NK-92 treated with Interleukin-12 subunit alpha and Interleukin-12 subunit beta, amount 100 ng/mL, for 24 hours (cell line): ENCODE results near the gene MARCHF7.
A peak's percentile ranks its signal among the peaks of the same experiment; 100 is the strongest.
"Not testable (repeated sequence)": the region's sequence is repeated elsewhere in the genome, so short reads cannot be mapped to it uniquely, and the experiment has no call there.

ENCODE experiments used
- DNase-seq: peaks from one replicate; lab custom pipeline; 2025; lab: John Stamatoyannopoulos, UW

MARCHF7 gene, protein sequence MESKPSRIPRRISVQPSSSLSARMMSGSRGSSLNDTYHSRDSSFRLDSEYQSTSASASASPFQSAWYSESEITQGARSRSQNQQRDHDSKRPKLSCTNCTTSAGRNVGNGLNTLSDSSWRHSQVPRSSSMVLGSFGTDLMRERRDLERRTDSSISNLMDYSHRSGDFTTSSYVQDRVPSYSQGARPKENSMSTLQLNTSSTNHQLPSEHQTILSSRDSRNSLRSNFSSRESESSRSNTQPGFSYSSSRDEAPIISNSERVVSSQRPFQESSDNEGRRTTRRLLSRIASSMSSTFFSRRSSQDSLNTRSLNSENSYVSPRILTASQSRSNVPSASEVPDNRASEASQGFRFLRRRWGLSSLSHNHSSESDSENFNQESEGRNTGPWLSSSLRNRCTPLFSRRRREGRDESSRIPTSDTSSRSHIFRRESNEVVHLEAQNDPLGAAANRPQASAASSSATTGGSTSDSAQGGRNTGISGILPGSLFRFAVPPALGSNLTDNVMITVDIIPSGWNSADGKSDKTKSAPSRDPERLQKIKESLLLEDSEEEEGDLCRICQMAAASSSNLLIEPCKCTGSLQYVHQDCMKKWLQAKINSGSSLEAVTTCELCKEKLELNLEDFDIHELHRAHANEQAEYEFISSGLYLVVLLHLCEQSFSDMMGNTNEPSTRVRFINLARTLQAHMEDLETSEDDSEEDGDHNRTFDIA

DNA sequence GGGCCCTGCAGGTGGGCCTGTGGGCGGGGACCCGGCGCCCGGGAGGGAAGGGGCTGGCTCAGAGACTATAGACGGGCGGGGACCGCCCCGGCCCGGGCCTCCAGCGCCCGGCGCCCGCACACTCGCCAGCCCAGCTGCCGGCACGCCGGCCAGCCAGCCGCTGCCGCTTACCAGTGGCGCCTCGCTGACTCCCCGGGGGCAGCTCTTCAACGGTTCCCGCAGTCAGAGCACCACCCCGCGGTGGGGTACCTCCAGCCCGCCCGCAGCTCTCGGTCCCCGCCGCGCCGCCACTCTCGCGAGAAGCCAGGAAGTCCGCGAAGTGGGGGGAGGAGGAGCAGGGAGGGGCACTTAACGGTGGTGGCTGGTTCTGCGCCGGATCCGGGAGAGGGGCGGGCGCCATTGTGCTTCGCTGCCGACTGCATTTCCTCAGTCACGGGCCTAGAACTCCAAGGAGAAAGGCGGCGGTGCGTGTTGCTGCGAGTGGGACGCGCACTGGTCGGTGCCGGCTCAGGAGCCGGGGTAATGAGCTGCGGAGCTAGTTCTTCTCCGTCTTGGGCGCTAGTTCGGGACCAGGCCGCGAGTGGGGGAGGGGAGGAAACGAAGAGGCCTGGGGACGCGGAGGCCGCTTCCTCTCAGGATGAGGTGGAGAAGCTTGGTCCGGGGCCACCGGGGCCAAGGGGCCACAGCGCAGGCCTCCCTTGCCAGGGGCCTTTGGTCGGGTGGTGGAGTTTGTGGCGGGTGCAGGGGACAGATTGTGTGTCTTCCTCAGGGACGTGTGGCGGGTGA, at the start of gene MARCHF7:
MARCHF7 (plus strand) TSS at position 364 of the 786 bp plus-strand sequence. CDS start 16,517 bp downstream, outside the sequence.
- peak; percentile 95 for DNase-seq

DNA sequence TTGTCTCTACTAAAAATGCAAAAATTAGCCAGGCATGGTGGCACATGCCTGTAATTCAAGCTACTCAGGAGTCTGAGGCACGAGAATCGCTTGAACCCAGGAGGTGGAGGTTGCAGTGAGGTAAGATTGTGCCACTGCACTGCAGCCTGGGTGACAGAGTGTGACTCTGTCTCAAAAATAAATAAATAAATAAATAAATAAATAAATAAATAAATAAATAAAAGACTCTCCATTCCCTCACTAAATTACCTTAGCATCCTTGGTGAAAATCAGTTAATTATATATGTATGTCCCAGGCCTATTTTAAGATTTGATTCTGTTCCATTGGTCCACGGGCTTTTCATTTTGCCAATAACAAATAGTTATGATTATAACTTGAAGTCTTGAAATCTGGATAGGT, 44.9 kb upstream of the MARCHF7 start:
- DNase-seq = not testable (repeated sequence)

DNA sequence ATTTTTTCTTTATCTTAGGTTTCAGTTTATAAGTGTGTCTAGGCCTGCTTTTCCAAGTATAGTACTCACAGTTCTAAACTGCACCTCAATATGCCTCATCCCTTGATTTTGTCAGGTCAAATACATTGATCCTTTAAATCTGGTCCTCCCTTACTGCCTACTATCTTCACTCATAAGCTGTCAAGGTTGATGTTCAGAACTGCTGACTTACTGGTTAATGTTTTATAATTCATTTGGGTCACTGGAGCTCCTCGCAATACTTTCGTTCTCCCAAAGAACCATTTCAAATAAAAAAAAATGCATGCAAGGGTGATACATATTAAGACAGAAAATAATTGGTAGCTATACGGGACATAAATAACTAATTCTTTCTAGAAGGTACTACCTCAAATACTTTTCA, 41.3 kb upstream of the MARCHF7 start:
- DNase-seq = no peak

DNA sequence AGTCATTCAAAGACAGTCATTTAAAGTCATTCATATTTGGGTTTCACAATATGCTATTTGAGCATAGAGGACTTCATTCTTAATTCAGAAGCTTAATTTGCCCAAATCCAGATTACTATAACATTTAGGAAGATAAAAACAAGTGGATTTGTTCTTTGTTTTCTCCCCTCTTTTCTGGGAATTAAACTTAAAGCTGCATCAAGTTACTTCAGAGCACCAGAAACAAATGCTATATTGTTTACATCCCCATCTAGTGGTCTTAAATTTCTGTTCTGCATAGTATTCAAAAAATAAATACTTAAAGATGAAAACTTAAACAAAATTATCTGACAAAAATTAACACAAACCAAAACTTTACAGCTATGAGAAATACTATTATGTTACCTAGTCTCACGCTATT, 34.7 kb upstream of the MARCHF7 start:
- DNase-seq = no peak

DNA sequence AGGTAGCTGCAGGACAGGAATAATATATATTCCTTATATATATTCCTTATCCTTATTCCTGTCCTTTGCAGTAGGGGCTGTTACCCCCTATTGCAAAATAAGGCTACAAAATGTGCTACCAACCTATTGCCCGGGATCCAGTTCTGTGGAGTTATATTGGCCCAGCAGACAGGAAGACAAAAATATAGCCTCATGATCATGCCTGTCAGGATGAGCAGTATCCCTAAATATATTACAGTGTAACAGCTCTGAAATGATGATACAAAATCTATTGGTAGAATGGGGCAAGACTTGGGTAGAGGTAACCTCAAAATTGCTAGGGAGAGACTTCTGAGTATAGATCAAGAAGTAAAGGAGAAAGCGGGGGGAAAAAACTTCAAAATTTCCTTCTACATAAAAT, 31.6 kb upstream of the MARCHF7 start:
- DNase-seq = no peak

DNA sequence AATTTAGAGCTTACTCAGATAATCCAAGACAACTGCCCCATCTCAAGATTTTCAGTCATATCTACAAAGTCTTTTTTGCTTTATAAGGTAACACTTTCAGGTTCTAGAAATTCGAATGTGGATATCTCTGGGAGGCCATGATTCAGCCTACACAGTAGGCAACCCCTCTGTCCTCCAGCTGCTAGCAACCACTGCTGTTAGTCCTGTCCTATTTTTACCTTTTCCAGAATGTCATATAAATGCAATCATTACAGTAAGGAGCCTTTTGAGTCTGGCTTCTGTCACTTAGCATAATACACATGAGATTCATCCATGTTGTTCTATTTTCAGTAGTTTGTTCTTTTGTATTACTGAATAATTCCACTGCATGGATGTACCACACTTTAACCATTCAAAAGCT, 28.5 kb upstream of the MARCHF7 start:
- no peak for DNase-seq

DNA sequence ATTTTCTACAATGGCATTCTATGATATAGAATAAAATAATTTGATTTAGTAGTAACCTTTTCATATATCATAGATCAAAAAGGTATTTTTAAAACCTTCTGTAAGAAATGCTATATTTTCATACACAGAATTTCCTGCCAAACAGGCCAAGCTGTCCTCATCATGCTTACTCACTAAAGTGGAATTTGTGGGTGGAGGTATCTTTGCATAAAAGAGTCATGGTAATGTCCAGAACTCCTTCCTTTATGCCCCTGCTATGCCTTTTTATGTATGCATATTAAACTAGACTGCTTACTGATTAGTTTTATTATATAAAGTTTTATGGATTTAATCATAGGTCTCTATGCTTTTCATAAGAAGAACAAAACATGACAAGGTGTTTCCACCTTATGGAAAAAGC, 27.5 kb upstream of the MARCHF7 start:
- no peak for DNase-seq

DNA sequence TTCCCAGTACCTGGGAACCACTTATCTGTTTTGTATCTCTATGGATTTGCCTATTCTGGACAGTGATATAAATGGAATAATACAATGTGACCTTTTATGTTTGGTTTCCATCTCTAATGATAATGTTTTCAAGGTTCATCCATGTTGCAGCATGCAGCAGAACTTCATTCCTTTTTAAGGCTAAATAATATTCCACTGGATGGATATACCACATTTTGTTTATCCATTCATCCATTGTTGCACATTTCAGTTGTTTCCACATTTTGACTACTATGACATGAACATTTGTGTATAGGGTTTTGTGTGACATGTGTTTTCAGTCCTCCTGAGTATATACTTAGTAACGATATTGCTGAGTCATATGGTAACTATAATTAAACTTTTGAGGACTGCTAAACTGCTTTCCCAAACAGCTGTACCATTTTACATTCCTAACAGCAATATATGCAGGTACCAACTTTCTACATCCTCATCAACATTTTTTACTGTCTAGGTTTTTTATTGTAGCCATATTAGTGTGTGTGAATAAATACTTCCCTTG, 17.7 kb upstream of the MARCHF7 start:
- DNase-seq = no peak

DNA sequence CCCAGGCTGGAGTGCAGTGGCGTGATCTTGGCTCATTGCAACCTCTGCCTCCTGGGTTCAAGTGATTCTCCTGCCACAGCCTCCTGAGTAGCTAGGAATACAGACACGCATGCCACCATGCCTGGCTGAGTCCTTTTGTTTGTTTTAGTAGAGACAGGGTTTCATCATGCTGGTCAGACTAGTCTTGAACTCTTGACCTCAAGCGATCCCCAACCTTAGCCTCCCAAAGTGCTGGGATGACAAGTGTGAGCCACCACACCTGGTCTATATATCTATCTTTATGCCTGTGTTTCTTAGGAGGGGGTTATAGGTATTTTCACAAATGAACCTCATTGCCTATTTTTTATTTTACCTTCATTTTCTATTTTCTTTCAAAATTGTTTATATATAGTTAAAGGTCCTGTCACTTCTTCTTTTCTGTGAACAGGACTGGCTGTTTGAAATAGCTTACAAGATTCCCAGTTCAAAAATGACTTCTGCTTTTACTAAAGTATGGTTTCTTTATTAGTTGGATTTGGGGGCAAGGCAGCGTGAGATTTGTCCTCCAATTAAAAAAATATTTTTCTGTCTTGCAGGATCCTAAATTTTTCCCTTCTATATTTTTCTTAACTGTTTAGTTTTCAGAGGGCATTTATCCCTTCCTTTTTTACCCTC, 16.4 kb upstream of the MARCHF7 start:
- no peak for DNase-seq

DNA sequence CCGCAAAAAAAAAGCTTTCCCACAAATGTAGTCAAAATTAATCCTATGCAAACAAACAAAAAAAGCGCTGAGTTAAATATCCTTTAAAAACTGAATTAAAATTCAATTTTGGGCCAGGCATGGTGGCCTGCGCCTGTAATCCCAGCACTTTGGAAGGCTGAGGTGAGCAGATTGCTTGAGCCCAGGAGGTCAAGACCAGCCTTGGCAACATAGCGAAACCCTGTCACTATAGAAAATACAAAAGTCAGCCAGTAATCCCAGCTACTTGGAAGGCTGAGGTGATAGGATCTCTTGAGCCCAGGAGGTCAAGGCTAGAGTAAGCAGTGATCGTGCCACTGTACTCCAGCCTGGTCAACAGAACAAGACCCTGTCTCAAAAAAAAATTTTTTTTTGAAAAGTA, 8.8 kb upstream of the MARCHF7 start:
- no peak for DNase-seq

DNA sequence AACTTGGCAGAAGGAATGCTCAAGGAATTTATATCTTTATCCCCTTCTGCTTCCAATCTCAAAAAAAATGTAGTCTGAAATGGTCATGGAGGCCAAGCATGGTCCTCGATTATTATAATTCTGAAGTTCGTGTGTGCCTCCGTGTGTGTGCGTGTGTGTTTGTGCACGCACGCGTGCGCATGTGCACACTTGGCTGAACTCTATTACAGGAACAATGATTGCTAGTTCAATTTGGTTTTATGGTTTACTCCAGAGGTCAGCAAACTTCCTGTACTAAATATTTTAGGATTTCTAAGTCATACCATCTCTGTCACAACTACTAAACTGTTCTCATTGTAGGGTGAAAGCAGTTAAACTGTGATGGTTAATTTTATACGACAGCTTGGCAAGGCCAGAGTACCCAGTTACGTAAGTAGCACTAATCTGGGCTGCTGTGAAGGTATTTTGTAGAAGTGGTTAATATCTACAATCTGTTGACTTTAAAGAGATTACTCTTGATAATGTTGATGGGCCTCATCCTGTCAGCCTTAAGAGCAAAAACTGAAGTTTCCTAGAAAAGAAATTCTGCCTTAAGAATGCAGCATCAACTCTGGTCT, 5.8 kb upstream of the MARCHF7 start:
- DNase-seq = no peak

DNA sequence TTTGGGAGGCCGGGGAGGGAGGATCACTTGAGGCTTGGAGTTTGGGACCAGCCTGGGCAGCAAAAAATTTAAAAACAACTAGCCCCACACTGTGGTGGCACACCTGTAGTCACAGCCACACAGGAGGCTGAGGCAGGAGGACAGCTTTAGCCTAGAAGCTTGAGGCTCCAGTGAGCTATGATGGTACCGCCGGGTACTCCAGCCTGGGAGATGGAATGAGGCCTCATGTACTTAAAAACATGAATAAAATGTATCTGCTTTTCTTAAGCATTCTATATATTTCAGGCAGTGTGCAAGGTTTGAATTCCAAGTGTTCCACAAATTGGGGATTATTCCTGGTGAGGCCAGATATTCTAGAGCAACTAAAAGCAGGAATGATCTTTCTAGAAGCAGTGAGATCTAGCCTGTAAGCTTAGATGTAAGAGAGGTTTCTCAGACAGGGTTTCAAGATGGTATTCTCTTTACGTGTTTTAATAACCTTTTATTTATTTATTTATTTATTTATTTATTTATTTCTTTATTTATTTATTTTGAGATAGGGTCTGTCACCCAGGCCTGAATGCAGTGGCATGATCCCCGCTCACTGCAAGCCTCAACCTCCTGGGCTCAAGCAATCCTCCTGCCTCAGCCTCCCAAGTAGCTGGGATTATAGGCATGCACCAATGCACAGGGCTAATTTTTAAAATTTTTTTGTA, 4.1 kb upstream of the MARCHF7 start:
- no peak for DNase-seq

DNA sequence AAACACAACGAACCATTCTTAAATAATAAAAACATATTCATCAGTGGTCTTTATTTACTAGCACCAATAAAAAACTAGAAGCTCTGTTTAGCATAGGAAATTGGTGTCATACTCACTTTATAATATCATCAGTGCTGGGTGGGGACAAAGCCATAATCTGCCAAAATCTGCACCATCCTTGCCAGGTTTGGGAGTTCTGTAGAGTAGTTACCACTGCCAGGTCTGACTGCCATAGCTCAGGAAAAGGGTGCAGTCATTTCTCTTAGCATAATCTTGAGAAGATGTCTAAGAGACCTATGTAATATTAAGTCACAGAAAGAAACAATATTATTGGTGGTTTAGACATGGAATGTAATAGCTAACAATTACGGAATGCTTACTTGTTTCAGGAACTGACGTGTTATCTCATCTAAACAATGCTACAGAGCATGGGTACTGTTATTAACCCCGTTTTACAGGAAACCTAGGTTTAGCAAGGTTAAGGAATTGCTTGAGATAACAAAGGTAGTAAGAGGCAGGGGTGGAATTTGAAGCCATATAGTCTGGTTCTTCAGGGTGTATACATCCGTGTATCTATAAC, 1.6 kb upstream of the MARCHF7 start:
- no peak for DNase-seq

DNA sequence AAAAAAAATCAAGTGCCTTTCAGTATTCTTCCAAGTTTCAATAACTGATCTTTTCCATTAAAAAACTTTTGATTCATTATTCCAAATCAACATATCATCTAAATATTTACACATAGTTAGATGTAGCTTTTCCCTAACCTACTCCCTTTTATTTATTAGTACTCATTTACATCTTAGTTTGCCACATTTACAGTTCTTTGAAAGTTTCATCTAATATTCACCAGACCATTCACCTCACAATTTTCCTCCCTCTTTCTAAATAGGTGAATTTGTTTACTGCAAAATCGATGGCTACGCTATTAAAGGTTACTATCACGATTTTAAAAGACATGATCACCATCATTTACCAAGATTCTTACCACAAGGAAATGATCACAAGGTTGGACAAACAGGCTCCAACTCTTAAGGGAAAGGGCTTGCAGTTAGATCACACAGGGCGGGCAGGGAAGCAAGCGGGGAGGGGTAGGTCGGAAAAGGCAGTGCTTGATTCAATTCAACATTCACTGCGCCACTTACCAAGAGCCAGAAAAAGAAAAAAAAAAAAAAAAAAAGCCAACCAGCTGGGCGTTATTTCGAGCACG, 654 bp upstream of the MARCHF7 start:
- no peak for DNase-seq

DNA sequence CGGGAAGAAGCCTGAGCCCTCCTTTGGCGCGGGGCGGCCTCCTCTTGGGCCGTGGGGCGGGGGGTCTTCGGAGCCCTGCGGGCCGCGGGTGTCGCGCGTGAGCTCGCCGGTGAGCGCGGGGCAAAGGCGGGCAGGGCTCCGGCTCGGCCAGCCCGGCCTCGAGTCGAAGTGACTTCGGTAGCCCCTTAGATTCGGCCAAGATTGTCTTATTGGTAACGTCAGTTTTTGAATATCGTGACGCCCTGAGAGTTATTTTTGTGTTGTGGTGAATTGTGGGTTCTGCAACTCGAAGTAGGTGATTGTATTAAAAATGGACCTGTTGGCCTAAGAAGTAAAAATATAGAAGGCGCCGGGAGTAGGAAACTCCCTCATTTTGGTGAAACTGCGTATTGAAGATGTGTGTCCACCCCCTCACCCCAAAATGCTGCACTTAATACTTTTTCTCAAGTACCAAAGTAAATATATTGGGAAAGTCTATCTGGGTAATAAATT, 669 bp downstream of the MARCHF7 start:
- DNase-seq = no peak

DNA sequence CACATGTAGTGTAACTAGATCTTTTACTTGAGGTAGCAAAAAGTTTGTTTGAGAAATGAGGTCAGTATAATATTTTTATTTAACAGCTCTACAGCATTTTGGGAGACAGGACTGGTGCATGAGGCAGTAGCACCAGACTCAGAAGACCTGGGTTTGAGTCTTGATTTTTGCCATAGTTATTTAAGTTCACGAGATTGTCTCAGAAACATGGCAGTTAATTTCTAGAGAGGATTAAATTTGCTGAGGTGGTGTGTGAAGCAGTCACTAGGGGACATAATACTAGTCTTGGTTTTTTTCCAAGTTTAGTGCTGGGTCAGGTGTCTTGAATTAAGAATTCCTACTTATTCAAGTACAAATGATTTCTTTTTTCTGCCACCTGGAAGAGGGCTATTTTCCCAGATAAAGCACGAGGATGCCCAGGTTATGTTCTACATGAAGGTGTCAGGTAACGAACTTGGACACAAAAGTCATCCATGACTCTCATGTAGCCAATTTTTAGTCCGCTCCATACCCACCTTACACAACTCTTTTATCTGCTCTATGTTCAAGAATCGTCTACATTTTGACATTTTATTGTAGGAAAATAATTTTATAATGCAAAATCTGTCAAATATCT, 1.4 kb downstream of the MARCHF7 start:
- no peak for DNase-seq

DNA sequence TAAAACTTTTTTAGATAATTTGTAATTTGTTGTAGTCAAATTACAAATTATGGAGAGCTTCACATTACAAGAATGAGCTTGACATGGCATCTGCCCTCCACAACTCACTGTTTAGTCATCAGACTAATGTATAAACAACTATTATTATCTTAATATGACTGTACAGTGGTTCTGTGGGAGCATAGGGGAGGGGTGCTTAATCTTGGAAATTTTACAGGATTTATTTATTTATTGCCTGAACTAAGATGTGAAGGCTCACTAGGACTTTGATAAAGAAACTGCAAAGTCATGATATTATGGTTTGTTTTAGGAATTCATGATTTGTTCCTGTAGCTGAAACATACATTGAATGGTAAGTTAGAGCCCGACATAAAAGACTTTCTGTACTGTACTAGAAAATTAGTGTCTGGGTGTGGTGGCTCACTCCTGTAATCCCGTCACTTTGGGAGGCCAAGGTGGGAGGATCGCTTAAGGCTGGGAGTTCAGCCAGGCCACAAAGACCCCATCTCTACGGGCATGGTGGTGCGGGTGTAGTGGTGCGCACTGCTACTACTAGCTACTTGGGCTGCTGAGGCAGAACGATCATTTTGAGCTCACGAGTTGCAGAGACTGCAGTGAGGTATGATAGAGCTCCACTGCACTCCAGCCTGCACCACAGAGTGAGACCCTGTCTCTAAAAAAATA, 2.1 kb downstream of the MARCHF7 start:
- DNase-seq = no peak

DNA sequence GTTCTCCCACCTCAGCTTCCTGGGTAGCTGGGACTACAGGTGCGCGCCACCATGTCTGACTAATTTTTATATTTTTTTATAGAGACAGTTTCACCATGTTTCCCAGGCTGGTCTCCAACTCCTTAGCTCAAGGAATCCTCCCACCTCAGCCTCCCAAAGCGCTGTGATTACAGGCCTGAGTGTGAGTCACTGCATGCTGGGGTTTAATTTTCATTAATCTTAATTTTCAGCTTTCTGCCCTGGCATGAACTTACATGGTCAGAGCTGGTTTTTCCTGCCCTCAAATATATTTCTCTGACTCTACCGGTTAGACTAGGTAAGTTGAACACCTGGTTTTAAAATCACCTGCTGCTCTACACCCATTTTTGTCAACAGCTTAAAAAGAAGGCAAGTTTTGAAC, 3.1 kb downstream of the MARCHF7 start:
- DNase-seq = no peak

DNA sequence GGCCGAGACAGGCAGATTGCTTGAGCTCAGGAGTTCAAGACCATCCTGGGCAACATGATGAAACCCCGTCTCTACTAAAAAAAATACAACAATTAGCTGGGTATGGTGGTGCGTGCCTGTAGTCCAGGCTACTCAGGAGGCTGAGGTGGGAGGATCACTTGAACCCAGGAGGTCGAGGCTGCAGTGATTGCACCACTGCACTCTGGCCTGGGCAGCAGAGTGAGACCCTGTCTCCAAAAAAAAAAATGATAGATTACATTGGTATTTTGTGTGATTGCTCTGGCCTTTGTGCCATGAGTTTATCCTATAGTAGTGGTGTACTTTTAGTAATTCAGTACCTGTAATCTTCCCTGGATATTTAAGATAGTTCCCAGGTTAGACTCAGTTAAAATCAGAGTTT, 4.1 kb downstream of the MARCHF7 start:
- DNase-seq = not testable (repeated sequence)
